BE2C (cell line): Measurements from ENCODE around the gene ARHGEF6.

ENCODE experiments used
- DNase-seq: peaks from one replicate; pipeline ENCODE4 v3.0.0-alpha.2; 2020
- H3K27me3 ChIP-seq: fragments of 250-450 bp; sonication (Bioruptor Pico); 2 replicates; pipeline ENCODE4 v1.5.1; 2020; ENCODE audit warnings: mild to moderate bottlenecking
- H3K36me3 ChIP-seq: fragments of 250-450 bp; sonication (Bioruptor Pico); 2 replicates; pipeline ENCODE4 v1.5.1; 2020; ENCODE audit warnings: mild to moderate bottlenecking
- H3K4me1 ChIP-seq: fragments of 250-450 bp; sonication (Bioruptor Pico); 2 replicates; pipeline ENCODE4 v1.5.1; 2020
- H3K4me3 ChIP-seq: 2 replicates; pipeline ENCODE4 v1.5.1; 2011; ENCODE audit warnings: low read depth, low read length
- H3K9me3 ChIP-seq: fragments of 250-450 bp; sonication (Bioruptor Pico); 2 replicates; pipeline ENCODE4 v1.5.1; 2020
- CTCF ChIP-seq: IDR thresholded peaks from 2 replicates; pipeline ENCODE4 v1.5.1; 2012; ENCODE audit warnings: mild to moderate bottlenecking, low read depth, low read length

ARHGEF6 gene

GRCh38 chrX:136725441-136726104 is 55.2 kb downstream of the ARHGEF6 start:
- no peaks in the 10 kb centered on the region for H3K9me3 ChIP-seq
- H3K4me3 ChIP-seq = no peak overlapping the region
- no peaks in the 10 kb centered on the region for H3K27me3 ChIP-seq
- no peaks in the 10 kb centered on the region for H3K36me3 ChIP-seq
- TF ChIP-seq CTCF = no peak
- DNase-seq = no peak
- H3K4me1 ChIP-seq = no peaks in the 10 kb centered on the region

- no peak for DNase-seq
- TF ChIP-seq CTCF = no peak
- H3K9me3 ChIP-seq = no peaks in the 10 kb centered on the region
- no peak overlapping the region for H3K4me3 ChIP-seq
- no peaks in the 10 kb centered on the region for H3K36me3 ChIP-seq
- H3K4me1 ChIP-seq = no peaks in the 10 kb centered on the region
- no peaks in the 10 kb centered on the region for H3K27me3 ChIP-seq
Observed at GRCh38 chrX:136718091-136718490, 62.6 kb downstream of the ARHGEF6 start.

GRCh38 chrX:136714626-136715599 is 65.8 kb downstream of the ARHGEF6 start:
- DNase-seq = no peak
- Histone ChIP-seq H3K9me3 (no peaks in the 10 kb centered on the region), H3K36me3 (no peaks in the 10 kb centered on the region), H3K27me3 (no peaks in the 10 kb centered on the region), H3K4me3 (no peak overlapping the region), H3K4me1 (no peaks in the 10 kb centered on the region)
- TF ChIP-seq CTCF = no peak

- no peak for TF ChIP-seq CTCF
- Histone ChIP-seq H3K27me3 (no peaks in the 10 kb centered on the region), H3K4me3 (no peak overlapping the region), H3K9me3 (no peaks in the 10 kb centered on the region), H3K4me1 (no peaks in the 10 kb centered on the region), H3K36me3 (no peaks in the 10 kb centered on the region)
- no peak for DNase-seq
Observed at GRCh38 chrX:136712650-136713310, 68.0 kb downstream of the ARHGEF6 start.

- peak; percentile 59 for TF ChIP-seq CTCF
- H3K27me3 ChIP-seq = no peaks in the 10 kb centered on the region
- H3K4me1 ChIP-seq = no peaks in the 10 kb centered on the region
- no peaks in the 10 kb centered on the region for H3K9me3 ChIP-seq
- H3K4me3 ChIP-seq = no peak overlapping the region
- no peaks in the 10 kb centered on the region for H3K36me3 ChIP-seq
- DNase-seq = peak; percentile 54
Observed at GRCh38 chrX:136711147-136711546, 69.6 kb downstream of the ARHGEF6 start.
